RWPE2 (cell line): ENCODE measurements around the gene DNAJB1.
A peak's percentile ranks its signal among the peaks of the same experiment; 100 is the strongest.
"Not testable (repeated sequence)": the region's sequence is repeated elsewhere in the genome, so short reads cannot be mapped to it uniquely, and the experiment has no call there.

Experiments used
- ATAC-seq: fragments of 200-7000 bp; cut with Tn5 transposase; 3 replicates; pipeline ENCODE4 v1.9.1; 2021; ENCODE audit warnings: low read depth
- DNase-seq: peaks from one replicate; pipeline ENCODE4 v3.0.0-alpha.2; 2020; ENCODE audit warnings: low spot score
- H3K27ac ChIP-seq: fragments of 450-650 bp; 2 replicates; pipeline ENCODE4 v1.5.1; 2017; ENCODE audit warnings: mild to moderate bottlenecking; ENCODE audit not compliant: poor library complexity, severe bottlenecking
- H3K27me3 ChIP-seq: fragments of 250-450 bp; sonication (Bioruptor Pico); 2 replicates; pipeline ENCODE4 v1.5.1; 2021; ENCODE audit warnings: mild to moderate bottlenecking, moderate library complexity; ENCODE audit not compliant: insufficient read depth, poor library complexity, severe bottlenecking
- H3K36me3 ChIP-seq: fragments of 250-450 bp; sonication (Bioruptor Pico); 2 replicates; pipeline ENCODE4 v1.5.1; 2020; ENCODE audit warnings: low read depth, mild to moderate bottlenecking, moderate library complexity
- H3K4me1 ChIP-seq: fragments of 250-450 bp; sonication (Bioruptor Pico); 2 replicates; pipeline ENCODE4 v1.5.1; 2021; ENCODE audit warnings: mild to moderate bottlenecking, moderate library complexity; ENCODE audit not compliant: insufficient read depth, poor library complexity, severe bottlenecking
- H3K4me3 ChIP-seq: fragments of 250-450 bp; sonication (Bioruptor Pico); 2 replicates; pipeline ENCODE4 v1.5.1; 2021; ENCODE audit warnings: mild to moderate bottlenecking, moderate library complexity; ENCODE audit not compliant: severe bottlenecking
- H3K9me3 ChIP-seq: fragments of 250-450 bp; sonication (Bioruptor Pico); 2 replicates; pipeline ENCODE4 v1.5.1; 2021; ENCODE audit warnings: mild to moderate bottlenecking, moderate library complexity; ENCODE audit not compliant: severe bottlenecking
- CTCF ChIP-seq: fragments of 450-650 bp; IDR thresholded peaks from one replicate; pipeline ENCODE4 v1.5.1; 2017; ENCODE audit warnings: mild to moderate bottlenecking, moderate library complexity; ENCODE audit not compliant: poor library complexity, severe bottlenecking

Gene DNAJB1

DNA sequence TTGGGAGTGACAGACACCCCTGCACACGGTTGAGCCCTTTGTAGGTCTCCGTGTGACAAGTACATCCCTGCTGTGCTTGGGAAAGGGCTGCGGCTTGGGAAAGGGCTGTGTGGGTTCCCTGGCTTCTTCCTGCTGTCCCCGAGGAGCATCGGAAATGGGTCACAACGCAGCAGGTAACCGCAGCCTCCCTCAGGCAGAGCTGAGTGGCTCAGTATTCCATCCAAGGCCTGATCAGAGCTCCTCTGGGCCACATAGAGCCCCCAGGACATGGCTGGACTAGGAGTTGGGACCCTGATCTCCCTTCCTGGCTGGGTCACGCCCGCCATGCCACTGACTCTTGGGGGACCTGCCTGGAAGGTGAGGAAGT is 27.5 kb upstream of the DNAJB1 start:
- Histone ChIP-seq H3K27ac (peak overlapping the region; percentile 25), H3K9me3 (no peaks in the 10 kb centered on the region), H3K36me3 (peaks cover 24% of the 10 kb centered on the region), H3K4me3 (no peak overlapping the region), H3K27me3 (no peaks in the 10 kb centered on the region), H3K4me1 (peaks cover 35% of the 10 kb centered on the region)
- DNase-seq (no peak), ATAC-seq (no peak)
- TF ChIP-seq CTCF, result no peak

DNA sequence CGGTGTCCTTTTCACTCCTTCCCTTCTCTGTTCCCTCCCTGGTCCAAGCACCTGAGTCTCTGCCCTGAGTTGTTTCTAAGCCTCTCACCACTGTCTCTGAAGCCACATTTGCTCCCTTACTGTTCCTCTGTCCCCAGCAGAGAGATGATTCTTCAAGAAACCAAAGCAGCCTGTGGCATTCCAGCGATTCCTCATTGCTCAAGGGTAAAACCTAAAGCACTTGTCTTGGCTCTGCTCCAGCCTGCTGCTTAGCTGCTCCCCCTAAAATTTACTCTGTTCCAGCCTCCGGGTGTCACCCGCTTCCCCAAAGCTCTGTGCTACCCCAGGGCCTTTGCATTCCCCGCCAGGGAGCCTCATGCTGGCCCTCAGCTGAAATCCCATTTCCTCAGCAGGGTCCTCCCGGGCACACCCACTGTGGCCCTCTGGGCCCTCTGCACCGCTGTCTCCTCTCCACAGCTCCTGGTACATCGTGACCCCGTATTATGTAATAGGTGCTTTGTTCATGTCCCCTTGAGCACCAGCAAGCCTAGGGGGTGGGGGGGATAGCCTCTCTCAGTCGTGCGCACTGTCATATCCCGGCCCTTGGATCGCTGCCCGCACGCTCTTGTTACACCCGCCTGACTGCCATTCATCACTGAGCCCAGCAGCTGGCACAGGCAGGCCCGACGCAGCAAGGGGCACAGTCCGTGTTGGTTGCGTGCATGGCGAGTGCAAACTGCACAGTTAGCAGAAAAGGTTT is 26.9 kb upstream of the DNAJB1 start:
- no peaks in the 10 kb centered on the region for H3K27me3 ChIP-seq
- peaks cover 30% of the 10 kb centered on the region for H3K4me1 ChIP-seq
- H3K4me3 ChIP-seq, result no peak overlapping the region
- H3K27ac ChIP-seq, result peak overlapping the region; percentile 25
- TF ChIP-seq CTCF, result no peak
- H3K9me3 ChIP-seq, result no peaks in the 10 kb centered on the region
- peak; percentile 76 for DNase-seq
- ATAC-seq, result peak; percentile 55; the same call in 2 of the 3 replicates
- H3K36me3 ChIP-seq, result peaks cover 24% of the 10 kb centered on the region

DNA sequence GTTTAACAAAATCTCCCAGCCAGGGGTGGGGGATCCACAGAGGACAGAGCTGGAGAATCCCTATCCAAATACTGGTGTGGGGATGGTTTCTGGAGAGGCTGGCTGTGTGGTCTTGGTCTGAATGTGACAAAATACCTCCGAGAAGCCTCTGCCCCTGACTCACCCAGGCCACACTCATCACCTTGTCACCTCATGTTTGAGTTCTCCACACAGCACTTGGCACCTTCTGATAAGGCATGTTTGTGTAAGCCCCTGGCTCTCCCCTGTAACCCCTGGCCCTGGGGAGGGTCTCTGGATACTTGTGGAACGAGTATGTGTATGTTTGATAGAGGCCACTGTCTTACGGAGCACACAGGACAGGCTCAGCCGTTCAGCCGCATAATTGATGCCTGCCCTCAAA is 25.9 kb upstream of the DNAJB1 start:
- DNase-seq (no peak), ATAC-seq (no peak)
- H3K4me3 ChIP-seq, result no peak overlapping the region
- H3K27ac ChIP-seq, result peak overlapping the region; percentile 7
- H3K9me3 ChIP-seq, result no peaks in the 10 kb centered on the region
- no peaks in the 10 kb centered on the region for H3K27me3 ChIP-seq
- peaks cover 24% of the 10 kb centered on the region for H3K36me3 ChIP-seq
- peaks cover 26% of the 10 kb centered on the region for H3K4me1 ChIP-seq
- no peak for TF ChIP-seq CTCF

- H3K9me3 ChIP-seq, result no peaks in the 10 kb centered on the region
- H3K4me3 ChIP-seq, result no peak overlapping the region
- TF ChIP-seq CTCF, result no peak
- H3K27ac ChIP-seq, result peak overlapping the region; percentile 50
- peaks cover 20% of the 10 kb centered on the region for H3K36me3 ChIP-seq
- no peaks in the 10 kb centered on the region for H3K27me3 ChIP-seq
- peaks cover 26% of the 10 kb centered on the region for H3K4me1 ChIP-seq
- ATAC-seq (peak; percentile 77), DNase-seq (no peak)
These were observed 24.6 kb upstream of the DNAJB1 start for GRCh38 chr19:14542711-14543328.

- H3K27me3 ChIP-seq, ATAC-seq, DNase-seq, H3K4me3 ChIP-seq, H3K9me3 ChIP-seq: not testable (repeated sequence)
- Histone ChIP-seq H3K36me3 (peaks cover 24% of the 10 kb centered on the region), H3K27ac (peak overlapping the region; percentile 50), H3K4me1 (peaks cover 30% of the 10 kb centered on the region)
These were observed 23.8 kb upstream of the DNAJB1 start for GRCh38 chr19:14541979-14542378.
